GM21390 (cell line): ENCODE data around the gene ITGA5.

Experiments
- ATAC-seq: cut with Tn5 transposase; IDR thresholded peaks from one replicate; pipeline ENCODE4 v1.9.1; 2021; ENCODE audit not compliant: unreplicated experiment

Gene ITGA5

DNA sequence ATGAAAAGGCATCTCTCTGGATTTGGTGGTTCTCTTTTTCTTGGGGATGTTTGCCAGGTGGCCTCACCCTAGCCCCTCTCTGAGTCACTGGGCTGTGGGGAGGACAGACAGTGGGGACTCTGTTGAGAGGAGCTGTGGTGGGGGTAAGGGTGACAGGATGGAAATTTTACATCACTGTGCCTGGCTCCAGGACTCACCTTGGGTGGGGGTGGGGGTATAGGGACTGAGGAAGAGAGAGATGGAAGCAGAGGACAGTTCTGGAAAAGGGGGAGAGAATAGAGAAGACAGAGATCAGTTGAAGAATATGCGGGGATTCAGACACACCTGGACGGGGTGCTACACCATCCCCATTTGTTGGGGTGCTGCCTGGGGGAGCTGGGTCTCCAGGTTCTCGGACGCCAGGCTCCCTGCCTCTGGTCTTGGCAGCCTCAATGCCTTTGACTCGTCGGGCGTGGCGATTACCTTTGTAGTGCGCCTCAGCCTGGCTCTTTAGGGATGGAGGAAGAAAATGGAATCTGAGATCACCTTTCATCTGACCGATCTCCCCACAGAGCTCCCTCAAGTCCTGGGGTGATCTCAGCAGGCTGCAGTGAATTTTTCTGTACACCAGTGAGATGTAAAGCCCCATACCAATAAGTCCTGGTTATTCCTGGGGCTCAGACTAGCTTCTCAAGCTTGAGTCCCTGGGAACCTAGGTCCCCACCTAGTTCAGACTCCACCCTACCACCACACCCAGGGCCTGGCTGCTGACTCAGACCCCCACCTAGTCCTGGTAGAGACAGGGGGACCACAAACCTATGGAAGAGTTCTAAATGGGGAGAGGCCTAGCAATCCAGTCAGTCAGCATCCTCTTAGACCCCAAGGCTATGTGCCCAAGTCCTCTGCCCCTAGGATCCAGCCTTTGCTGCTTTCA lies 45.2 kb downstream of the ITGA5 start:
- ATAC-seq, result no peak

DNA sequence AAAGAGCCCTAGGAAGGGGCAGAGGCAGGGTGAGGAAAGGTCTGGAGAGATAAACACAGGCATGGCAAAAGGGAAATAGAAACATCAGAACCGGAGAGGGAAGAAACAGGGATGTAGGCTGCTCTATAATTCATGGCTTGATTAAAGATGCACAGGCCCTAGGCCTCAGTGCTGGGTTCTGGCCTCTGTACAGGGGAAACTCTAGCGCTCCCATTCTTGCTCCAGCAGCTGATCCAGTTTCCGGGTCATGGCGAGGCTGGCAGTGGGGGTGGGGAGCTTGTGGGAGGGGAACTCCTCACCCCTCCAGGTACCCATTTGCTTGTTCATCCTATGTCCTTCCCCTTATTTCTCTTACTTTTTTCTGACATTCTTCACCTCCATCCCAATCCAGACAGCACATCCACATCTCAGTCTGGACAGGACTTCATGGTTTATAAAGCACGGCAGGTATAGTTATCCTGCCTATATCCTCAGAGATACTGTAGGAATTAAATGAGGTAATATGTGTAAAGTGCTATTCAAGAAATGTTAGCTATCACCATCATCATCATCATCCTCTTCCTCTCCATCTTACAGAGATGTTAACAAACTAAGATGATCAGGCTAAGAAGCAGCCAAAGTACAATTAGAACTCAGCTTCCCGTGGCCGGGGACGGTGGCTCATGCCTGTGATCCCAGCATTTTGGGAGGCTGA lies 46.8 kb downstream of the ITGA5 start:
- ATAC-seq, result no peak

DNA sequence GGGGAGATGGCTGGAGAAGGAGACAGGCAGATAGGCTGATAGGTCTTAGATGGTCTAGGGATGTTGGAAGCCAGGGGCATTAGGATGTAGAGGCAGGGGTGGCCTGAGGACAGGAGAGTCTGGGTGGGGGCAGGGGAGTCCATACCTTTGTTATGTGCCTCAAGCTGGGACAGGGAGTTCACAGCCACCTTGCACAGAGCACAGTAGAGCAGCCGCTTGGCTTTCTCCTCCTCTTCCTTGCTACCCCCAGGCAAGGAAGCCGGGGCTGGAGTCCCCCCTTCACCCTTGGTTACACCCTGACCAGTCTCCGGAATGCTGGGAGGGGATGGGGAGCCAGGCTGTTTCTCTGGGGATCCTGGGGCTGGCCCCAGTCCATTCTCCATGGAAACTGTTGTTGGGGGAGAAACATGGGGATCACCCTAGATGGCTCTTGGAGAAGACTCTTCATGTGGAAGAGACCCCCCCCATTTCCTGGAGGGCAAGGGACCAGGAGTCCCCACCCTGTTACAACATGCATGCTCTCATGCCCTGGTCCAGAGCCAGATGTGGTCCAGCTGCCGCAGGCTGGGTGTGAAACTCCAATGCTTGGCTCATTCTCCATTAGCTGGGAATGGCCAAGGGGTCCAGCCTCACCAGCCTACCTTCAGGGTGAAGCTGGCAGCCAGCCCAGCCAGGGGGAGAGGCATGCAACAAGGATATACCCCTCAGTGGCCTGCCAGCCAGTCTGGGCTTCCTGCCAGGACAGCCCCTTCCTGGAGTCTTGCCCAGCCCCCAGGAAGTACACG lies 47.5 kb downstream of the ITGA5 start:
- ATAC-seq, result no peak

DNA sequence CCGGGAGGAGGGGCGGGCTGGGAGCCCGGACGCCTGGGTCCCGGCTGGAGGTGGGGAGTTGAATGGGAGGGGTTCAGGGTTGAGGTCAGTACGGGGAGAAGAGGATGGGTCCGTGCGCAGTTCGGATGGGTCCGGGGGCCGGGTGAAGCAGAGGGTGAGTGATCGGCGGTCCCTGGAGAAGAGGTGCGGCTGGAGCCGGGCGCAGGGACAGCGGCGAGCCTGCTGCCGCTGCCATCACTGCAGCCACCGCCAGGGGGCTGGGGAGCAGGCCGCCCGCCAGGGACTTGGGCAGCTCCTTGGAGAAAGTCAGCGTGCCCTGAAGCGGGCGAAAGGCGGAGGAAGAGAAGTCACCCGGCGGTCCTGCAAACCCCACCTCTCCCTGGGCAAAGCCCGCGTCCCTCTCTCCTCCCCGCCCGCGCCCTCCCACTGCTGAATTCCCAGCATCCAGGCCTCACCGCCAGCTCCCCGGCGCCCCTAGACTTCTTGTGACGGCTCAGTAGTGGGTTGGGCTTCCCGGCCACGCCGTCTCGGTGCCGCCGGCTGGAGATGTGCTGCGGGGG lies 48.8 kb downstream of the ITGA5 start:
- ATAC-seq, result no peak

DNA sequence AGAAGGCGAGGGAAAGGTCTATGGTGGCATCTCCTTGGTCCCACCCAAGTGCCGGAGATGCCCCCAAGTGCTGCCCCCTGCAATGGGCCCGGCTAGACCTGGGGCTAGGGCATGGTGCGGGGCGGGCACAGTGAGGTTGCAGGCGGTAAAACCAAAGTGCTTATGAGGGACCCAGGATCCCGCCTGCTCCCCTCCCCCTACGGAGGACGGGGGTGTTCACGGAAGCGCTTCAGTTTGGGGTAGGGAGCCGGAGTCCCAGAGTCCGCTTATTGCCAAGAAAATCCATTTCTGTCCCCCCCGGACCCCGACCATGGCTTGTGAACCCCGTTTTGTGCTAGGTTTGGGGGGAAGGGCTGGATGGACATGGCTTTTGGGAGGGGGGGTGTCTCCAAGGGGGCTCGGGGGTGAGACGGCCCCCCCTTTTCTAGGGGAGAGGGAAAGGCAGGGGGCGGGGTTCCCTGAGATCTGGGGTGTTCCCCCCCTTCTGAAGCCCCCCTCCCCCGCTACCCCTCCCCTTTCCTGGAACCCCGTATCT lies 49.4 kb downstream of the ITGA5 start:
- ATAC-seq, result no peak

DNA sequence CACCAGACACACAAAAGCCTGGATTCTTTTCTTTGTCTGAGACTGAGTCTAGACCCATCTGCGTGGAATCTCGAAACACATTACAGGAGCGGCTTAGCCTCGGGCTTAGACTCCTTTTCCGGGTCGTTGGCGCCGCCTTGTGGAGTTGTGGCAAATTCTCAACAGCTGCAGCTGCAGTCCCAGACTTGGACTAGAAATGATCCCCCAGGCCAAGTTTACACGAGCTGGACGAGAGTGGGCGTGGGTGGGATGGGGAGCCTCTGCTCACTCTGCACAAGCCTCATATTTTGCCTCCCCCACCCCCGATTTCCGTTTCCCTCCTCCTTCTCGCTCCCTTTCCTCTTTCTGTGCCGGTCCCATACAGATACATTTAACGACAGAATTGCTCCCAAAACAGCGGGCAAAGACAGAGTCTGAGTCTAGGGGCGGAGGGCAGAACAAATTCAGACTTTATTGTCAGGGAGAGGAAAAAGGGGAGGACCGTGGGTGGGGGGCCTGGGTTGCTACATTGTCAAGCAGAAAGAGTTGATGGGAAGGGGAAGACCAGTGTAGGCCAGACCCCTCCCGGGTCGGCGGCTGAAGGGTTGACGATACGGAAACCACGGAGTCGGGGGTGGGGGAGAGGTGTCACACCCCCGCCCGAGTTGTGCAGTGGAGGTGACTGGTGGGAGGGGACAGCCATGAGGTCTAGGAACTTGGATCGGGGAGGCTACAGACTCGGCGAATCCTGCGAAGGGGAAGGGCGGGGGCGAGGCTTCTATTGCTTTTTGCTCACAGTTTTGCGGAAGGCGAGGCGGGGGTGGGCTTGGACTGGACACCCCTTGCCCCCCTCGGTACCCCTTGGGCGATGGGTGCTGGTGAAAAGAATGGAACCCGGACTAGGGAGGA lies 50.1 kb downstream of the ITGA5 start:
- peak; percentile 81 for ATAC-seq

DNA sequence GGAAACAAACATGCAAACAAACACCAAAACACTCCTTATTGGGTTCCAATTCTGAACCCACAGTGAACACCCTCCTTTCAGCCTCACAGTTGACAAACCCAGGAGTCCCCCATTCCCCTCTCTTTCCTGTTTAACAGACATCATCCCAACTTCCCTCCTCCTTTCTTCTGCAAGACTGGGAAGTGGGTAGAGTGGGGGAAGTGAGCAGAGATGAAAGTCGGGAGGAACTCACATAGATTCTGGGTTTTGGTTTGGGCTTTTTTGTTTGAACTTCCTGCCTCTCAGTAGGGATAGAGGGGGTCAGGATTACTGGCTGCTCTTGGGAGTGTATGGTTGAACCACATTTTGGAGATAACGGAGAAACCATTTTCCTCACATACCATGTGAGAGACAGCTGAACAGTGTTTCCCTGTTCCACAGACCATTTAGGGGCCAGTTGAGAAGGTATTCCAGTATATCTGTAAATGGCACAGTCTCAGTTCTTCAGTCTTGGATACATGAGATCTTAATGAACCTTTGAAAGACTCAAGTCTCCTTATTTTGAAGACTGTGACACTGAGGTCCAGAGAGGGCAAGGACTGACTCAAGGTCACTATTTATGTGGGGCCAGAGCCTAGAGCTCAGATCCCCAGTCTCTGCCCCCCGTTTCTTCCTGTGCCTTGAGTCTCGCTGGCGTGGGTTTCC lies 50.9 kb downstream of the ITGA5 start:
- peak; percentile 11 for ATAC-seq

DNA sequence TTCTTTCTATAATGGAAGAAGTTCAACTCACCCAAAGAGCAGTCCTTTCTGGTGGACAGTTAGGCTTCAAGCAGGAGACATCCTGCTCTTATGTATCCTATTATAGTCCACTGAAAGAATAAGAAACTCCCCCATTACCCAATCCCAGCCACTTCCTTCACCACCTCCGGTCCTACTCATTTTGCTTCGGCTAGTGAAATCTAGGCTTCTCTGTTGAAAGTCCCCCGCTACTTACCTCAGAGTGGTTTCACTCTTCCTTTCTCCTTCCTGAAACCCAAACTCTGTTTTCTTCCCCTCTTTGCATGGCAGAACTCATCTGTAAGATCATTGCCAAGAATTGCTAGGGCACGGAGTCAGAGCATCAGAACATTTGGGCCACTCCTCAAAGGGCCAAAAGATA lies 54.7 kb downstream of the ITGA5 start, which contains the start of gene GPR84:
Gene GPR84, minus strand, starts transcription at position 74 of the 400 bp plus-strand sequence. CDS start 635 bp downstream, outside the sequence.
- ATAC-seq, result peak; percentile 43

DNA sequence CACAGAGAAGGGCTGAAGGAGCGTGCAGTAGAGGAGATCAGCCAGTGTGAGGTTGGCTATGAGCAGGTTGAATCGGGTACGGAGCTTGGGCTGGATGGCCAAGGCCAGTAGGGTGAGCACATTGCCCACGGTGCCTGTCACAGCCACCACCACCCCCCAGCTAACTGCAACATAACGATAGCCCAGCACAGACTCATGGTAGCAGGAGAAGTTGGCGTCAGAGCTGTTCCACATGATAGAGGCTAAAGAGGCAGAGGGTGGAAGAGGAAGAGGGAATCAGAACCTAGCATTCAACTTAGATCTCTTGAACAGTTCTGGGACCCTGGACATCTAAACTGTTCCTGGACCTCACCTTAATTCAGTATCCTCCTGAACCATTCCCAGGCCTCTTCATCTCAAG lies 55.4 kb downstream of the ITGA5 start:
- ATAC-seq, result no peak

DNA sequence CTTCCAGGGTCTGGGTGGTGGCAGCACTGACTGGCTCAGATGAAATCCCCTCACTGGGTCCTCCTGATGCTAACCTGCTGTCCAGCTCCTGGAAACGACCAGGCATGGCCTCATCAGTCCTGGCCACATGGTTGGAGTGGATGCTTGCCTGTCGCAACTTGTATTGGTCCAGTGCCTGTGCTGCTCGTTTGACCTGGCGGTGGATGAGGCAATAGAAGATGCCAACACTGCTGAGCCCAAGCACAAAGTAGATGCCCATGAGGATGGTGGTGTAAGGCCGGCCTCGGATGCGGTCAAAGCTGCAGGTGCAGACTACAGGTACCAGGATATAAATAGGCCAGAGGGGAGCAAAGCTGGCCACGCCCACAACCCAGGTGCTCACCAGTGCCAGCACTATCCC lies 56.0 kb downstream of the ITGA5 start:
- no peak for ATAC-seq

DNA sequence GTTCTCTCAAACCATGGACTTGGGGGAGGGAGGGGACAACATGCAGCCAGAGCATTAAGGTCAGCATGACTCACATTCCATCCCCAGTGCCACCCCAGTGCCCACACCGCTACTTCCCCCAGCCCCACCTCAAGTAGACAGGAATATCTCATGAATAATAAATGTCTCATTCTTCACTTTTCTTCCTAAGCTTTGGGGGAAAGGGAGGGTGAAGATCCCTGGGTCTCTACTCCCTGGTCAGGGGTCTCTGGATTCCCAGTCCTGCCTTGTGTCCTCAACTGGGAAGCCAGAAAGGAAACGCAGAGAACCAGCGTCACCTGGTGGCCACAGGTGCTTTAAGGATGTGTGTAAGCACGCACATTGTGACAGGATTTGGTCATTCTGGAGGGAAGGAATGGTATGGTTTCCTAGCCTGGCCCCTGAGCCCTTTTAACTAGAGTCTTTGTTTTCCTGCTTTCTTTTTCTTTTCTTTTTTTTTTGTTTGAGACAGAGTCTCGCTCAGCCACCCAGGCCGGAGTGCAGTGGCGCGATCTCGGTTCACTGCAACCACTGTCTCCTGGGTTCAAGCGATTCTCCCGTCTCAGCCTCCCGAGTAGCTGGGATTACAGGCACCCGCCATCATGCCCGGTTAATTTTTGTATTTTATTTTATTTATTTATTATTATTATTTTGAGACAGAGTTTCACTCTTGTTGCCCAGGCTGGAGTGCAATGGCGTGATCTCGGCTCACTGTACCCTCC lies 58.2 kb downstream of the ITGA5 start:
- ATAC-seq, result no peak

DNA sequence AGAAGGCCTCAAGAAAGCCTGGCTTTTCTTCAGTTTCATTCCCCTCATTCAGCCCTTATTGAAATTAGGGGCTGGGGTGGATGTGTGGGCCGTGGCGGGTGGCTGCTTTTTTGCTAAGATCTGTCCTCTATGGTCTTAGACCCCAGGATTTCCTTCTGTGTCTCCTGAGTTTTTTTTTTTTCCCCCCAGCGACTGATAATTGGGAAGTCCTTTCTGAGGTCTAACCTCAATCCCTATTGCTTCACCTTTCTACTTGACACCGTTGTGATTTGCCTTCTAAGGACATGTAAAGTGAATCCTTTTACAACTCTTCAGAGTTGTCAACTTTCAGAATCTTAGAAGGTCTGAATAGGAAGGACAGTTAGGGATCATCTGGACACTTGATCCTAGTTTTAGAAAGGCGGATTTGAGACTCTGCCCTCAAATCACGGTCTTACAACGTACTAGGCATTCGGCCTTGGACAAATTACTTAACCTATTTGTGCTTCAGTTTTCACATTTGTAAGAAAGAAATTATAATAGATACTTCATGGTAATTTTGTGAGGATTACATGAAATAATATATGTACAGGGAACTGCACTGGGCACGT lies 59.2 kb downstream of the ITGA5 start:
- ATAC-seq, result no peak

DNA sequence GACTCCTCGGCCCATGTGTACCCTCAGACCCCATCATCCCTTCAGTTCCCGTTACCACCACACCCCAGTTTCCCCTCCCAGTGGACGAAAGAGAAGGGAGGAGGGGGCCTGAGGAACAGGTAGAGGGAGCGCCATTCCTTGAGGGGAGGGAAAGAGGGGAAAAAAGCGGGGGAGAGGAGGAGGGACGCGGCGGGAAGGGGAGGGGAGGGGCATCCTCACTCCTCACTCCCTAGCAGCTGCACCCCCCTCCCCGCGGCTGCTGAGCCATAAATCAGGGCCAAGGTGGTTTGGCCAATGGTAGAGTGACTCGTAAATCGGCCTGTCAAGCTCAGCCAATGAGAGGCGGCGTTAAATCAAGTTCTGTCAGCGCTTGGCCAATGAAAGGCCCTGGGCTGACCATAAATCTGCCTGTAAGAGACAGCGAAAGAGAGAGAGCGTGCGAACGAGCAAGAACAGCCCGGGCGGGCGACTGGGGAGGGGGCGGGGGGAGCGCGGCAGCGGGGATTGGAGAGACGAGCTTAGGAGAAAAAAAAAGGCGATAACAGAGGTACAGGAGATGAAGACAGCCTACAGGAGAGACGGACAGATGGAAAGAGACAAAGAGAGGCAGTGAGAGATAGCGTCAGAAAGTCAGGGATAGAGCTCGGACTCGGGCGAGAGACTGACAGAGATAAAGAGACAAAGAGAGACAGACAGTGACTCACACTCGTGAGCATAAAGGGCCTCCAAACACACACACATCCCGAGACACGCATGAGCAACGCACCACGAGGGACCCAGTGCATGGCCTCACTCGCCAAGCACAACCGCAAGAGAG lies 59.9 kb downstream of the ITGA5 start:
- peak; percentile 95 for ATAC-seq

DNA sequence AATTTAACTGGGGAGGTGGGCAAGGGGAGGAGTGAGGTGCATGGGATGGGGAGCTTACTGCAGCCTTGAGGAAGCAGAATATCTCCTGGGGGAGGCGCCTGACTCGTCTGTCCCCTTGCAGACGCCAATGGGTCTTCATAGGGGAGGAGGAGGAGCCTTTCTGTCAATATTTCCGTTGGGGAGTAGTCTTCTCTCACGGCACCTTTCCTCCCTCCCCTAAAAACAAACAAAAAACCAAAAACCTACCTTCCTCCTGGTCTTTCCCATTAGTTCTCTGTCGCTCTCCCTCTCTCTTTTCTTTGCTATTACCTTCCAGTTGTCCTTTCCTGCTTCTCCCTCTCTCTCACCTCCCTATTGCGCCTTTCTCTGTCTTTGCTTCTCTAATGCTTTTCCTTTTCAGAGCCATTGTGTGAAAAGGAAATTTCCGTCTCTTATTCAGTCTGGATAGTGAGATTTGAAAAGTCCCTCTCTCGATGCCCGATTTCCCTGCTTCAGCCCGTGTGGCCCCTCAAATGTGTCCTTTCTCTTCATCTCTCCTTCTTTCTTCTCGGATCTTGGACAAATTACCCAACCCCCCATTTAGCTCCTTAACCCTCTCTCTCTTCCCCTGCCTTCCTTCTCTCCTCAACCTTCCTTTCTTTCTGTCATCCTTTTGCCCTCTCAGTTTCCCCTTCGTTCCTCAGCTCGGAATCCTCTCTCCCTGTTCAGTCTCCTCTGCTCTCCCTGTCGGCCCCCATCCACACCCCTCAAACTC lies 60.7 kb downstream of the ITGA5 start:
- no peak for ATAC-seq

DNA sequence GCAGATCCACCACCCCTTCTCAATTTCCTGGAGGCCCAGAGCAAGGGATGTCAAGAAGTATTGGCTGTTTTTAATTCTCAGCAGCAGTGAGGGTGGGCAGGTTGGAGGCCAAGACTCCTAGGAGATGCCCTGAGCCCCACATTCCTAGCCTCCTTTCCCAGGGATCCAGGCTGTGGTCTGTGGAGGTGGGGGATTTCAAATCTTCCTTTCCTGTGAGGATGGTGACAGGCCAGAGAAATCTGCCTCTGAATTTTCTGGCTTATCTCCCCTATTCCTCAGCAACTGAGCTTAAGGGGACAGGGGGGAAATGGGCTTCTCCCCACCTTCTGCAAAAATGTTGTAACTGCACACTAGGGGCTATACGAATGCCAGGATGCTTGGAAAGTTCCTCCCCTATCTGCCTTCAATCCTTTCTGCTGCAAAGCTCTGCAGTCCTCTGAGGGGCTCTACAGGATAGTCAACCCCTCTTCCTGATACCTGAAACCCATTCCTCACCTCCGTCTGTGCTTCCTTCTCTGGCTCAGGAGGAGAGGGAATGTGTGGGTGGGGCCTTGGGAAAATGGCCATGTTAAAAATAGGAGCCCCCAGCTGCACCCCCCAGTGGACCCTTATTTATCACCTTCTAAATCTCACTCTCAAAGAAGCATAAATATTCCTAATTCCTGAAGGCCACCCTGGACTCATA lies 61.4 kb downstream of the ITGA5 start:
- ATAC-seq, result no peak

DNA sequence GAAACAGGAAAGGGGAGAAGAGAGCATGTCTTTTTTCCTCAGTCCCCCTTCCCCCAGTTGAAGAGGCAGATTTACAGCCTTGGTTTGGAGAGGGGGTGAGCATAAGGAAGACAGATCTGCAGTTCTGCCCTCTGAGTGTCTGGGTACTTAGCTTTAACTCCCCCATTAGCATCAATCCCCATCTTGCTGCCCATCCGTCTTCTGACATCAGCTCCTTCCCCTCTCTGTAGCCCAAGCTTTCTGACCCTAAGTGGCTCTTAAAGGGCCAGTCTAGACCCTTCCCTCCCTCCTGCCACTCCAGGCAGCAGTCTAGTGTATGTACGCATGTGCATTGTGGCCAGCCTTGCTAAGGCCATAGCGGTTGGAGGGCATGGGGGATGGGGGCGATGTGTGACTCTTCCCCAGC lies 62.1 kb downstream of the ITGA5 start:
- ATAC-seq, result no peak
